Activated CD4-positive, alpha-beta T cell treated with anti-CD3 and anti-CD28 coated beads, Interleukin-2, Interleukin-4, amounts not matched to agents 100 ng/mL and 50 ng/mL, durations not matched to agents 16 hours and 8 hours (primary cell): ENCODE measurements around the gene ZNF613.
"Not testable (repeated sequence)": the region's sequence is repeated elsewhere in the genome, so short reads cannot be mapped to it uniquely, and the experiment has no call there.

ENCODE experiments used
- DNase-seq: peaks from one replicate; pipeline ENCODE4 v3.0.0-alpha.2; 2020; ENCODE audit warnings: low spot score

Gene ZNF613

DNA sequence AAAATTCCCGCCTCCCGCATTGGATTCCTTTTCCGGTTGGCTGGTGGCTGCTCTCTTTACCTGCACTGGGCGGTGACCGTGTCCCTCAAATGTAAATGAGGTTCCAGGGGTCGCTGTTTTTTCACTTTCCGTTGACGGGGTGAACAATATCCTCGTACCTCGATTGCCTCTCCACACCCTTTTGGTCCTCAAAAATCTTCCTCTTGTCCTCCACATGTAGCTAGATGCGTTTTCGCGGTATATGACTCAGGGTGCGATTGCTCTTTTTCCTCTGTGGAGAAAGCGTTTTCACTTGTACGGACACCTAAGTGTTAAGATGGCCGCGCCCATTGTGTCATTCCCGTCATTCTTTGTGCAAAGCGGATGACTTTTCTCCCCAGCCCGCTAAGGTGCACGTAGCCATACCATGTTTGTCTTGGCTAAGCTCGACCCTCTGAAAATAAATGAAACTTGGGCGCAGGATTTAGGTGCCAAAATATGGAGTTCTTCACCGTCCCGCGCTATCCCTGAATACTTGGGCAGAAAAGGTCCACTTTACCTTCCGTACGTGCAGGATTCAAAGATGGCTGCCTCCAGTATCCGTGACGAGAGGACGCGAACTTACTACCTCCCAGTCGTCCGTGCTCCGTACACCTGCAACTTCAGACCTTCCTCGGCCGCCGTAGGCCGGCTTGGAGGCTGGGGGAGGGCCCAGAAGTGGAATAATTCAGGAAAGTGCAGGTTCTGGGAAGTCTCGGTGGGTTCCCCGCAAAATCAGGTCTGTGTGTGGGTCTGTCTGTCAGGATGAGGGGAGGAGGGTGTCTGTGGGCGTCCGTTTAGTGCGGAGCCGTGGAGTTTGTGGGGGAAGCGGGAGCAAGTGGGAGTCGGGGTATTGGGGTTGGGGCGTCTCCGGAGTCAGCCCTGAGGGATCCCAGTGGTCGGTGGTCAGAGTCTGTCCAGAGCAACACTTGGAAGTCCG, at the start of gene ZNF613:
Gene ZNF613, plus strand, starts transcription at position 689 of the 958 bp plus-strand sequence. CDS start 8,749 bp downstream, outside the sequence.
- DNase-seq, result peak; percentile 85

DNA sequence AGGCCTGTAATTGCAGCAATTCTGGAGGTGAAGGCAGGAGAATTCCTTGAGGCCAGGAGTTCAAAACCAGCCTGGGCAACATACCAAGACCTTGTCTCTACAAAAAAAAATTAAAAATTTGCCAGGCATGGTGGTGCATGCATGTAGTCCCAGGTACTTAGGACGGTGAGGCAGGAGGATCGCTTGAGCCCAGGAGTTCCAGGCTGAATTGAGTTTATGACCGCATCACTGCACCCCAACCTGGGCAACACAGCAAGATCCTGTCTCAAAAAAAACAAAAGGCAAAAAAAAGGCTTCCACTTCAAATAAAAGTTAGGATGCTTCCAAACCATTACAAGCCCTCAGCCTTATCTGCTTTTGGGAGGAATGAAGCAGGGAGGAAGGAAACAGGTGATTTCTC, 44.8 kb upstream of the ZNF613 start:
- no peak for DNase-seq

DNA sequence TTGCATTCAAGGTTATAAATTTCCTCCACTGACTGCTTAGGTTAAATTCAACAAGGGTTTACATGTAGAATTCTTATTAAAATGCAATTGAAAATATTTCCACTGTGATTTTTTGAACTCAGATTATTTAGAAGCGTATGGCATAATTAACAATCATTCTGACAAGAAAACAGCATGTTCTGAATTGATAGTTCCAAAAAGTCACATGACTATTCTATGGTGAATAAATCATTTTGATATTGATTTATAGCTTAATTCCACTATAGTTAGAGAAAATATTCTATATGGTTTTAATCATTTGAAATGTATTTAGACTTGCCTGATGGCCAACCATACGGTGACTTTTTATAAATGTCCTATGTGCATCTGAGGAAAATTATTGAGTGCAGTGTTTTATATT, 42.6 kb upstream of the ZNF613 start:
- DNase-seq, result no peak

DNA sequence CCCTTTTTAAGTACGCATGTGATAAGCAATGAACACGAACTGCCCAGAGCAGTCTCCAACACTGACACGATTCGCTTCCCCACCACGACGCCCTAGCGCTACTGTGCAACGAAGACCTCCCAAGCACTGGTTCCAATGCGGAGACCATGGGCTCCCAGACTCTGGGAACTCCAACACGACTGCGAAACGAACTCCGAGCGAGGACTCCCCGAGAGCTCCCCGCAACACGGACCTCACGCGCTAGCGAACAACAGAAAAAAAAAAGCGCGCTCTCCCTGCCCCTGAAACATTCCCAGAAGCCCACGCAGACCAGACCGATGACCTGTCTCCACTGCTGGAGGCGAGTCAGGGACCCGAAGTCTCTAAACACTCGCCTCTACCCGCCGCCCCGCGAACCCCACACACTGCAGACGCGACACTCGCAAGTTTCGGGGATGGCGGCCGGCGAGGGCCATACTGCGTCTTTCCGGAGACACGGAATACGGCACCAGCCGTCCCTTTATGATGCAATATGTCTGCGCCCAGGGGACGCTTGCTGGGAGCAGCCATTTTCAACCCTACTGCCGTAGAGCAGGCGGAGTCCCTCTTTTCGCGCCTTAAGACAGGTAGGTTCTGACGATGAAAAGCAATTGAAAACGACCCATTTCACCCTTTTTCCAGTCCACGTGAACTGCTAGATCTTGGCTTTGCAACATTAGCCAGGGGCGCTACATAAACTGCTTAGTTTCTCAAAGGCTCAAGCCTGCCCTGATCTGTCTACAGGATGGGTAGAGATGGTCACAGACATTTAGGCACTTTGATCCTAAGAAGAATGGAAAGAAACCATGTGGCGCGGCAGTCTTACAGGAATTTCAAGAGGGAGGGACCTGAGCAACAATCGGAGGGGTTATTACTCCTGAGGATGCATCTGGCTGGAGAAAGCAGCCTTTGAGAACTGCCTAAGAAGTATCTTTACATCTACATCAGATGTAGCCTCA, 39.5 kb upstream of the ZNF613 start, which contains the start of gene ZNF577:
Gene ZNF577, minus strand, starts transcription at position 430 of the 977 bp plus-strand sequence. CDS start 7,569 bp downstream, outside the sequence.
- peak; percentile 58 for DNase-seq

DNA sequence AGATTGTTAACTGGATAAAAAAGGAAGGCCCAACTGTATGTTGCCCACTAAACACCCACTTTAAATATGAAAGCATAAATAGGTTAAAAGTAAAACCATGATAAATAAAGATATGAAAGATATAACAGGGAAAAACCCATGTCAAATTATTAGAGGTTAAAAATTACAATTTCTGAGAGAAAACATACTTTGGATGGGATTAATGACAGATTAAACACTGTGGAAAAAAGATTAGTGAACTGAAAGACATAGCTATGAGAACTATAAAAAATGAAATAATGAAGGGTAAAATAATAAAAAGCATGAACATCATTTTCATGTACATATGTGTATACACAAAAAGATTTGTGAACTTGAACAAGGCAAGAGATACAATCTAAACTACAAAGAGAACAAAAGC, 37.3 kb upstream of the ZNF613 start:
- DNase-seq, result no peak

DNA sequence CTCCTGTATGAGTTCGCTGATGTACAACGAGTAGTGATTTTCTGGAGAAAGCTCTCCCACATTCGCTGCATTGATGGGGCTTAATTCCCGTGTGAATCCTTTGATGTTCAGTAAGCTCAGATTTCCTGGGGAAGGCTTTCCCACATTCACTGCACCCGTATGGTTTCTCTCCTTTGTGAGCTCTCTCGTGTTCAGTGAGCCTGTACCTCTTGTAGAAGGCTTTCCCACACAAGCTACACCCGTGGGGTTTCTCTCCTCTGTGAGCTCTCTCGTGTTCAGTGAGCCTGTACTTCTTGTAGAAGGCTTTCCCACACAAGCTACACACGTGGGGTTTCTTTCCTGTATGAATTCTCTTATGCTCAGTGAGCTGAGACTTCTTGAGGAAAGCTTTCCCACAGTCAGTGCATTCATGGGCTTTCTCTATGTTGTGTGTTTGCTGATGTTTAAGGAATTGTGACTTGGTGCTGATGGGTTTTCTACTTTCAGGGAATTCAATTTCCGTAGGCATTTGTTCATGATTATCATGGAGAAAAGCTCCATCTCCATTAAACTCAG, 36.0 kb upstream of the ZNF613 start:
- DNase-seq, result no peak

DNA sequence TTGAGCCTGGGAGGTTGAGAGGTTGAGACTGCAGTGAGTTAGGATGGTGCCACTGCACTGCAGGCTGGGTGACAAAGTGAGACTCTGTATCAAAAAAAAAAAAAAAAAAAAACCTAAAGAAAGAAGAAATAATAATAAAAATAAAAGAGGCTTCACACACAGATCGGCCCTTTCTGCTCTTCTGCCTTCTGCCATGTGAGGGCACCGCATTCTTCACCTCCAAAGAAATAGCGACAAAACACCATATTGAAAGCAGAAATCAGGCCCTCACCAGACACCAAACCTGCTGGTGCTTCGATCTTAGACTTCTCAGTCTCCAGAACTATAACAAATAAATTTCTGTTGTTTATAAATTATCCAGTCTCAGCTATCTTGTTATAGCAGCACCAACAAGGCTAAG, 25.4 kb upstream of the ZNF613 start:
- DNase-seq, result no peak

DNA sequence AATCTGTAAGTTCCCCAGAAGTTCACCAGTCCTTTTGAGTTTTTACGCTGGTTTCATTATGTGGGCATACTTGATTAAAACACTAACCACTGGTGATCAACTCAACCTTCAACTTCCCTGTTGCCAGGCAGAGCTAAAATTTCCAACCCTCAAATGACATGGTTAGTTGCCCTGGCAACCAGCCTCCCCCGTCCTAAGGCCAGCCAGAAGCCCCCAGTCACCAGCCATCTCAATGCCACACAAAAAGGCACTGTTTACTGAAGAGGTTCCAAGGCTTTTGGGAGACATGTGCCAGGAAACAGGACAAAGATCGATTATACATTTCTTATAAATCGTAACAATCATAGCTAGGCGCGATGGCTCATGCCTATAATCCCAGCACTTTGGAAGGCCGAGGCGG, 24.1 kb upstream of the ZNF613 start:
- DNase-seq, result no peak

DNA sequence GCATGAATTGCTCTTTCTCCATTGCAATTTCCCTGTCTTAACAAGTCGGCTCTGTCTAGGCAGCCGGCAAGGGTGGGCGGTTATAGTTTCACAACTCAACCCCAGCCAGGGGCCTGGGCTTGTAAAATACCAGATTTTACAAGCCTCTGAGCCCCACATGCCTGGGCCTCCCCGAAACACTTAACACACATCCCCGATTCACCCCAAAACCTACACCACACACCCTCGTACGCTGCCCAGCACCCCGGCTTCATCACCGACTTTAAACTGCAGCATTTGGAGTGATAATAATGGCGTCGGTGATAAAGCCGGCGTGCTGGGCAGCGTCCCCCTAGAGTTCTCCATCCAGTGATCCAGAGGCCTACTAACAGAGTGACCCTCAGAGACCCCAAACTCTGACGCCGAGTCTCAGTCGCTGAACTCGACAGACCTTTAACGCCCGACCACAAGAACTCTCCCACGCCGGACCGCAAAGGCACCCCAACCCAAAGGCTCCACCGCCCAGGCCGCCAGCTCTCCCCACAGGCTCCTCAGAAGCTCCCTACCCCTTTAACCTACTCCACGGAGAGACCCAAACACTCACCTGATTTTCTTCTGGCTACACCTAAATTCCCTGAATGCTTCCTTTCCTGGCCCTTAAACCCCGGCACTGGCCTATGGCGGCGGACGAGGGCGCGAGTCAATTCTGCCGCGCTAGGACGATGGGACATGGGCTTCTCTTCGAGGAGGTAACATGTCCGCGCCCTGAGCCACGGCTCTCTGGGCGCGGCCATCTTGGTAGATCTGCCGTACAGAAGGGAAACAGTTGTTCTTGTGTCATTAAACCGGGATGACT, 22.7 kb upstream of the ZNF613 start, which contains the start of gene ZNF649:
Gene ZNF649, minus strand, starts transcription at position 687 of the 835 bp plus-strand sequence. CDS start 4,910 bp downstream, outside the sequence.
- peak; percentile 79 for DNase-seq

DNA sequence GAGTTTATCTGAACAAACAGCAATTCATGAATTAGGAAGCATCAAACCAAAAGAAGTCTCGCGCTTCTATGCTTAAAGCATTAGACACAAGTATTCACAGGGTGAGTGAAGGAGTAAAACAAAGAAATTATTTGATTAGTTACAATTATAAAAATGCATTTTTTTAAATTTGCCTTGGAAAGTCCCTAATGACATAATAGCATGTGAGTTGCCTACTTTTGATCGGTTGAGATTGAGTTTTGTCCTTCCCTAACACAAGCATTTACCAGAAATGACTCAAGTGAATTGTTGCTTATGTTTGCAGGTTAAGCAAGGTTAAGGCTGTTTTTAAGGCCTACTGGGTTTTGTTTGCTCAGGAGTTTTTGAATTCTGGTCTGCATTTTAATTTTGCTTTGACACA, 22.1 kb upstream of the ZNF613 start:
- DNase-seq, result no peak

DNA sequence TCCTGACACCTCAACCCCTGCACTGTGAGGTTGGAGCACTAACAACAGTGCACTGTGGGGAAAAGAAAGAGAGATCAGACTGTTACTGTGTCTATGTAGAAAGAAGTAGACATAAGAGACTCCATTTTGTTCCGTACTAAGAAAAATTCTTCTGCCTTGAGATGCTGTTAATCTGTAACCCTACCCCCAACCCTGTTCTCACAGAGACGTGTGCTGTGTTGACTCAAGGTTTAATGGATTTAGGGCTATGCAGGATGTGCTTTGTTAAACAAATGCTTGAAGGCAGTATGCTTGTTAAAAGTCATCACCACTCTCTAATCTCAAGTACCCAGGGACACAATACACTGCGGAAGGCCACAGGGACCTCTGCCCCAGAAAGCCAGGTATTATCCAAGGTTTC, 21.6 kb upstream of the ZNF613 start:
- not testable (repeated sequence) for DNase-seq

DNA sequence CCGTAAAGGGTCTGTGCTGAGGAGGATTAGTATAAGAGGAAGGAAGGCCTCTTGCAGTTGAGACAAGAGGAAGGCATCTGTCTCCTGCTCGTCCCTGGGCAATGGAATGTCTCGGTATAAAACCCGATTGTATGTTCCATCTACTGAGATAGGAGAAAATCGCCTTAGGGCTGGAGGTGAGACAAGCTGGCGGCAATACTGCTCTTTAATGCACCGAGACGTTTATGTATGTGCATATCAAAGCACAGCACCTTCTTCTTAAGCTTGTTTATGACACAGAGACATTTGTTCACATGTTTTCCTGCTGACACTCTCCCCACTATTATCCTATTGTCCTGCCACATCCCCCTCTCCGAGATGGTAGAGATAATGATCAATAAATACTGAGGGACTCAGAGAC, 21.2 kb upstream of the ZNF613 start:
- not testable (repeated sequence) for DNase-seq

DNA sequence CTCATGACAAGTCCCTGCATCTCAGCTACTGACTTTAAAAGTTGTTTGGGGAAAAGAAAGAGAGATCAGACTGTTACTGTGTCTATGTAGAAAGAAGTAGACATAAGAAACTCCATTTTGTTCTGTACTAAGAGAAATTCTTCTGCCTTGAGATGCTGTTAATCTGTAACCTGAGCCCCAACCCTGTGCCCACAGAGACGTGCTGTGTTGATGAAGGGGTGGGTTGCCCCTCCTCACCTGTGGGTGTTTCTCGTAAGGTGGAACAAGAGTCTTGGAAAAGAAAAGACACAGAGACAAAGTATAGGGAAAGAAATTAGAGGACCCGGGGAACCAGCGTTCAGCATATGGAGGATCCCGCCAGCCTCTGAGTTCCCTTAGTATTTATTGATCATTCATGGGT, 19.3 kb upstream of the ZNF613 start:
- DNase-seq, result not testable (repeated sequence)

DNA sequence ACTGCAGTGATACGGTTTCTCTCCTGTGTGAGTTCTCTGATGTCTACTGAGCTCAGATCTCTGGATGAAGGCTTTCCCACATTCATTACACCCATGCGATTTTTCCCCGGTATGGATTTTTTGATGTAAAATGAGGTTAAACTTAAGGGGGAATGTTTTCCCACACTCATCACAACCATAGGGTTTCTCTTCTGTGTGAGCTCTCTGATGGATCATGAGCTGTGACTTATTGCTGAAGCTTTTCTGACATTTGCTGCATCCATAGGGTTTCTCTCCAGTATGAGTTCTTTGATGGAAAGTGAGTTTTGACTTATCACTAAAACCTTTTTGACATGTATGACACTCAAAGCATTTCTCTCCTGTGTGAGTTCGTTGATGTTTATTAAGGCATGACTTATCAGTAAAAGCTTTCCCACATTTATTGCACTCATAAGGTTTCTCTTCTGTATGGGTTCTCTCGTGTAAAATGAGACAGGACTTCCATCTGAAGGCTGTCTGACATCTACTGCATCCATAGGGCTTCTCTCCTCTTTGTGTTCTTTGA, 11.9 kb upstream of the ZNF613 start:
- DNase-seq, result no peak

DNA sequence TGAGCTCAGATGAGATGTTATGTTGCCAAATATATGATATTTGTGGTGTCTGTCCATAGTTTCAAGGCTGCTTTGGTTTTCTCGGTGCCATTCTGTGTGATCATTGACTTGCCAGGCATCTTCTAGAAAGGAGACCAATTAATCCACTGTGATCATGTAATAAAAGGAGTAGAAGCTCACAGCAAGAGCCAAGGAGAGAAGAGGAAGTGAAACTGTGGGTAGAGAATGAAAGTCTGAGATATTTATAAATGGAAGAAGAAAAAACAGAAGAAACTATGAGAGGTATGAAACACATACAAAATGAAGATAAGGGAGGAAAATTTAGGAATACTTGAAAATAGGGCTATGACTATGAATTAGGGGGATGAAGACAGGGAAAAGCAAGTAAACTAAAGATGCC, 11.1 kb upstream of the ZNF613 start:
- no peak for DNase-seq

DNA sequence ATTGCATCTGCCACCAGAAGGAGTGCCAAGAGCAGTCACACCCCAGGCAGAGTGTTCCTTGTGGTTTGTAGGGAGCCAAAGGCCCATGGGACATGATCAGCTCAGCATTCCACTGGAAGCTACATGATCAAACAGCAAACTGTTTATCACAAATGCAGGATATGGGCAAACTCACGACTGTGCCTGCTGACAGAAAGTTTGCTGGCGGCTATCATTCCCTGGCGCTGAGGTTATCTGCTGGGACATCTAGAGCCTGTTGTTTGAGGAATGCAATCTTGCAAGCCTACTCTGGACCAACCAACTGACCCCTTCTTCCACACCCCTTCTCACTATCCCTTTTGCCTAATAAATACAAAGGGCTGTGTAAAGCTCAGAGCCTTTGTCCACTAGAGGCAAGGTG, 7.7 kb upstream of the ZNF613 start:
- DNase-seq, result no peak

DNA sequence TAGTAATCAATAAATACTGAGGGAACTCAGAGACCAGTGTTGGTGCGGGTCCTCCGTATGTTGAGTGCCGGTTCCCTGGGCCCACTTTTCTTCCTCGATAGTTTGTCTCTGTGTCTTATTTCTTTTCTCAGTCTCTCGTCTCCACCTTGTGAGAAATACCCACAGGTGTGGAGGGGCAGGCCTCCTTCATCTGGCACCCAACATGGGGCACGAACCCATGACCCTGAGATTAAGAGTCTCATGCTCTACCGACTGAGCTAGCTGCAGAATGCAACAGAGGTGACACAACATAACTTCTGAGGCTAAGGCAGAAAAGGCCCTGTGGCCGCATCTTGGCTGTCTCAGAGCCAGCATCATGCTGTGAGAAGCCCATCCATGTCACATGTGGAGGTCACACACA, 5.3 kb upstream of the ZNF613 start:
- DNase-seq, result no peak

DNA sequence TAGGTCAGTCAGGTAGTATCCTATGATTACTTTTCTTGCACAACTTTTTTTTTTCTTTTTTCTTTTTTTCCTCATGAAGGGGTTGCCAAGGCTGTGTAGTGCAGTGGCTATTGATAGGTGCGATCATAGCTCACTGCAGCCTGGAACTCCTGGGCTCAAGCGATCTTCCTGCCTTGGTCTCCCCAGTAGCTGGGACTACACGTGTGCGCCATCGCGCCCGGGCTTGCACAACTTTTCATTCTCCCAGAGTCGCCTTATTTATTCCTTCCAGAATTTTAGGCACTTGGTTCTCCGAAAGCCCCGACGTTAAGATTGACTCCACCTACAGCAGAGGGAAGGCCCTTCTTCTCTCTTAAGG, 867 bp upstream of the ZNF613 start:
- no peak for DNase-seq

DNA sequence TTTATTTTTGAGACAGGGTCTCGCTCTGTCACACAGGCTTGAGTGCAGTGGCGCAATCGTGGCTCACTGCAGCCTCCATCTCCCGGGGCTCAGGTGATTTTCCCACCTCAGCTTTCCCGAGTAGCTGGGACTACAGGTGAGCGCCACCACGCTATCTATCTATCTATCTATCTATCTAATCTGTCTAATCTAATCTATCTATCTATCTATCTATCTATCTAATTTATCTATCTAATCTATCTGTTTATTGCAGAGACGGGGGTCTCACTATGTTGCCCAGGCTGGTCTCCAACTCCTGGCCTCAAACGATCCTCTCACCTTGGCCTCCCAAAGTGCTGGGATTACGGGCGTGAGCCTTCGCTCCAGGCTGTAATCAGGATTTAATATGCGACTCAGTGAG, 587 bp downstream of the ZNF613 start:
- DNase-seq, result no peak

DNA sequence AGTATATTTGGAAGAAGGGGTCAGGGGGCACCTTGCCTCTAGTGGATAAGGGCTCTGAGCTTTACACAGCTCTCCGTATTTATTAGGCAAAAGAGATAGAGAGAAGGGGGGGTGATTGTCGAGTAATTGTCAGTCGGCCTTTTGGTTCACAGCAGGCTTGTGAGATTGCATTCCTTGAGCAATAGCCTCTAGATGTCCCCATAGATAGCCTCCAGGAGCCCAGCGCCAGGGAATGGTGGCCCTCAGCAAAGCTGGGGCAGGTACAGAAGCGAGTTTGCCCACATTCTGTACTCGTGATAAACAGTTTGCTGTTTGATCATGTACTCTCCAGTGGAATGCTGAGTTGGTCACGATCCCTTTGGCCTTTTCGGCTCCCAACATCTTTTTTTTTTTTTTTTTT, 4.6 kb downstream of the ZNF613 start:
- no peak for DNase-seq

DNA sequence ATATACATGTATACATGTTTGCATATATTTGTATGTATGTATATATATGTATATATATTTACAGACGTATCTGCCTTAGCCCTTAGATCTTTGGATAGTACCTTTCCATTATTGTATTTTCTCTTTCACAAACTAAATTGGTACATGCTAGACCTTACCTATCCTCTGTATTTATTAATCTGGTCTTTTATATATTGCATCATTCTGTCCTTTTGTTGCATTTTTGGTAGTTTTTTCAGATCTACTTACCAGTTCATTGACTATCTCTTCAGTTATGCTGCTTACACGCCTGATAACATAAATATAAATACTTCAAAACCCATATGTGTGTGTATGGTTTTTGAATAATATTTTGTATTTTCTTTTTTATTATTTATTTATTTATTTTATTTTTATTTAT, 11.7 kb downstream of the ZNF613 start:
- no peak for DNase-seq
